HT1080 (cell line): ENCODE data around the gene HIBADH. TPM values are rescaled to one million over a fixed set of nuclear protein-coding genes. Genes with fewer than 3 reads are reported as not detected.
A peak's percentile ranks its signal among the peaks of the same experiment; 100 is the strongest.
"Not testable (repeated sequence)": the region's sequence is repeated elsewhere in the genome, so short reads cannot be mapped to it uniquely, and the experiment has no call there.

Source experiments
- DNase-seq: peaks from one replicate; pipeline ENCODE4 v3.0.0-alpha.2; 2015; ENCODE audit warnings: low read depth
- total RNA-seq: library from RNA; depleted of rRNA; stranded (reverse); fragments of >200 nt; shearing (Covaris generic); gene quantifications from 2 replicates; pipeline ENCODE4 v1.2.3, GENCODE V29; 2014

Gene HIBADH
- total RNA-seq, 1 experiment from 2014 or later: 36.8 TPM

DNA sequence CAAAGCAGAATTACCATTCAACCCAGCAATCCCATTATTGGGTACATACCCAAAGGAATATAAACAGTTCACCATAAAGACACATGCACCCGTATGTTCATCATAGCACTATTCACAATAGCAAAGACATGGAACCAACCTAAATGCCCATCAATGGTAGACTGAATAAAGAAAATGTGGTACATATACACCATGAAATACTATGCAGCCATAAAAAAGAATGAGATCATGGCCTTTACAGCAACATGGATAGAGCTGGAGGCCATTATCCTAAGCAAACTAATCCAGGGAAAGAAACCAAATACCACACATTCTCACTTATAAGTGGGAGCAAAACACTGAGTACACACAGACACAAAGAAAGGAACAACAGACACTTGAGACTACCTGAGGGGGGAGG is 23.6 kb downstream of the HIBADH start:
- DNase-seq: not testable (repeated sequence)

DNA sequence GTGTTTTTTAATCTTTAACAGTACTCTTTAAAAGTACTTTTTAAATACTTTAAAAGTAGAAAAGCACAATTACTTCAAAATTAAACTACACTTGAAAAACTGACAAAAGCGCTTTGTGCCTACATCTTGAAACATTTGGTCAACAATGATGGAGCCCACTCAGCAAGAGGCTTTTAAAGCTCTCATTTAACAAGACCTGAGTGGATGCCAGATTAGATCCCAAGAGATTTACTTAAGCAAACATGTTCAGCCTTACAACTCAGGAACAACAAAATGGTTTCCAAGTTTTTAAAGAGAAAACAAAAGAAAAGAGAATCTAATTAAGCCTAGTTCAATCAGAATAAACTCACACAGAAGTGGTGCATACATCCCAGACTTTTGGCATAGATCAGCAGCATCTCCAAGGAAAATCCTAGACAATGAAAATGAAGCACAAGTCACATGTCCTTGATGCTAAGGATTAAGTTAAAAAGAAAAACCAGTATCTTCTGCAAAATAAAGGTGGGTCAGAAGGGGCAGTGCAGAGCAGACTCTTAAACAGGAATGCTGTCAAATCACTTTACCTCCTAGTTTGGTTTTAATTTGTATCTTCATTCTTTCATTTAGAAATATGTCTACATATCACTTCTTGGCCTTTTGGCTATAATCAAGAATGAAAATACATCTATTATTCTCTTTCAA is 26.2 kb downstream of the HIBADH start:
- no peak for DNase-seq

DNA sequence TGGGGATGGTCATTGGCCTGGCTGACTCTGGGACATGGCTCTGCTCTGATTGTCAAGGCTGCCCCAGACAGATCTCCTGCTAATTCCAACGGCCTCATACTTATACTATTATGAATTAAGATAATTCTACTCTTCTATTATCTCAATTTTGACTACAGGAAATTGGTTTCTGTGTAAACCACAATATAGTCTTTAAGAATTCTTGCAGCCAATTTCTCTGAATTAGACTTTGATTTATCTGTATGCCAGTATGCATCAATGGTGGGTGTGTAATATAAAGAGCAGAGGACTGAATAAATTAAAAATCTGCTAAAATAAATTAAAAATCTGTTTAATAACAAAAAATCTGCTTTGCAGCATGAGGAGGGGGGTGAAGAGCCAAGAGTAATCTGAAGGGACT is 27.0 kb downstream of the HIBADH start:
- DNase-seq: no peak

DNA sequence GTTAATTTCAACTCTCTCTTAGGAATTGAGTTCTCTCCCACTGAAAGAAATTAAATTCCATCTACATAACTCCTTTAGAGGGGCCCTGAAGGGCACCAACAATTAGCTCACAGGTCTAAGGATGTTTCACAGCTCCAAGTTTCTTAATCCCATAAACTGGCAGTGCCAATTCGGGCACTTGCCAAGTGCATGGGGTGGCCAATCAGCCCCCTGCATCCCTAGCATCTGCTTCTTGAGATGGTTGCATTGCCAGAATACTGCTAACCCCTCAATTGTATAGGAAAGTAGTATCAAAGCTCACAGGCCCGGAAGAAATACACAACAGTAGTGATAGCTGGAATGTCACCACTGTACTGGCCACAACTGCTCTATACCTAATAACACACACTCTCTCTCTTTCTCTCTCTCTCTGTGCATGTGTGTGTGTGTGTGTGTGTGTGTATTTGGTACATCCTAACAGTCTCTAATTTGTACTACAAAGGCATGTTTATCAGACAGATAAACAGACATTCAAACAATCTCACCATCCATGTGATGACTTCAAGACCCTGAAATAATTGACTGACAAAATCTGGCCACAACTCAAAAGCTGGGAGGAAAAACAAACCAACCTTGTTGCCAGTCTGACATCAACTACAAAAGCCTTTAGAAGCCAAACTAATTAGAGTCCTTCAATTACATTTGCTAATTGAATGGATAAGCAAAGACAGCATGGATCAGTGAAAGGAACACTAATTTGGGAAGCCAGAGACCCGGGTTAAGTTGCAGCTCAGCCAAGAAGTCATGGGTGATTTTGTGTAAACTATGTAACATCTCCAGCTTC is 27.8 kb downstream of the HIBADH start:
- DNase-seq: no peak

DNA sequence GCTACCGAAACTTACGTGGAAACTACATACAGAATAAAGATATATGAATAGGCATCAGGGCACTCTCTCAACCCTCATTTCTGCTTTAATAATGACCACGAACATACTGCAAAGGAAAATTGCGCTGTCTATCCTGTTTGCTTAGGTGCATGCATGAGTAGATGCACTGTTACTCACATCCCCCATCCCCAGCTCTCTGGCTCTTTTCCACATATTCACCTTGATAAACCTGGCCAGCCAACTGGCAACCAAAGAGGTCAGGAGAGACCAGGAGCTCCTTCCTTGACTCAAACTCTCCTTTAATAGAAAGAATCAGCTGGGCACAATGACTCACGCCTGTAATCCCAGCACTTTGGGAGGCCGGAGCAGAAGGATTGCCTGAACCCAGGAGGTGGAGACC is 29.6 kb downstream of the HIBADH start:
- no peak for DNase-seq

DNA sequence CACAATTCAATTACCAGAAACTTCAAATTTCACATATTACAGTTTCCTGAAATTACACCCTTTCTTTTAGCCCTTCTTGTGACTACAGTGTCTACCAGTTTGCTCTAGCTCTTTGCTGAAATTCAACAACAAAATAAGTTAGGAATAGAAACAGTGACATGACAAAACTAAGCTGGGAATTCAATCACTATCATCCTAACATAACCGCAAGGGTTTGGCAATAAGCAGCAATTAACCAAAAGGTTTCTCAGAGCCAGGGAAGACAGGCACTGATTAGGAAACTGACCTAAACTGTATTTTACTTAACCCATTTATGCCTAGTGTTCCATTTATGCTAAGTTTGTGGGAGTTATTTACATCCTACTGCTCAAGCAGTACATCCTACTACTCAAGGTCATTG is 31.3 kb downstream of the HIBADH start:
- no peak for DNase-seq

DNA sequence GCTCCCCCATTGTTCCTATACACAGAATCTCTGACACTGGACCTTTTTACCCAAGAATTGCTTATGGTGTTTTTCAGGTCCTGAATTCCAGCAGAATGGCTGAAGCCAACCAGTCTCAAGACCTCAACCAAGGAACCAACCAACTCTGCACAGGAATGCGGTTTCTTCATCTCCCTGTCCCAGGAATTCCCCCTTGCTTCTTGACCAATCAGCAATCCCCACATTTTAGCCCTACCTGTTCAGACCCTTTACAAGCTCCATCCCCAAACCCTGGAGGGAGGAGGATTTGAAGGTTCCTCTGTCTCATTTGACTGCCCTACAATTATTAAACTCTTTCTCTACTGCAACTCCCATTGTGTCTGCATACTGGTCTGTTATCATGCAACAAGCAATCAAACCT is 35.5 kb downstream of the HIBADH start:
- DNase-seq: no peak

DNA sequence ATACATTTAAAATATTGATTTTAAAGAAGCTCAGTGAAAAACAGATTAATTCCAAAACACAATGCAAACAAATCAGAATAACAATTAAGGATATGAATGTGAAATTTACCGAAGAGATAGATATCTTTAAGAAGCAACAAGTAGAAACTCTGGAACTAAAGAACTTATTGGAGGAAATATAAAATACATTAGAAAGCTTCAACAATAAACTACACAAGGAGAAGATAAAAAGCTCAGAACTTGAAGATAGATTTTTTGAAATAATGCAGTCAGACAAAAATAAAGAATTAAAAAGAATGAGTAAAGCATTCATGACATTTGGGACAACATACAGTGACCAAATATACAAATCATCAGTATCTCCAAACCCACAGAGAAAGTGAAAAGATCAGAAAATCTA is 43.2 kb downstream of the HIBADH start:
- no peak for DNase-seq

DNA sequence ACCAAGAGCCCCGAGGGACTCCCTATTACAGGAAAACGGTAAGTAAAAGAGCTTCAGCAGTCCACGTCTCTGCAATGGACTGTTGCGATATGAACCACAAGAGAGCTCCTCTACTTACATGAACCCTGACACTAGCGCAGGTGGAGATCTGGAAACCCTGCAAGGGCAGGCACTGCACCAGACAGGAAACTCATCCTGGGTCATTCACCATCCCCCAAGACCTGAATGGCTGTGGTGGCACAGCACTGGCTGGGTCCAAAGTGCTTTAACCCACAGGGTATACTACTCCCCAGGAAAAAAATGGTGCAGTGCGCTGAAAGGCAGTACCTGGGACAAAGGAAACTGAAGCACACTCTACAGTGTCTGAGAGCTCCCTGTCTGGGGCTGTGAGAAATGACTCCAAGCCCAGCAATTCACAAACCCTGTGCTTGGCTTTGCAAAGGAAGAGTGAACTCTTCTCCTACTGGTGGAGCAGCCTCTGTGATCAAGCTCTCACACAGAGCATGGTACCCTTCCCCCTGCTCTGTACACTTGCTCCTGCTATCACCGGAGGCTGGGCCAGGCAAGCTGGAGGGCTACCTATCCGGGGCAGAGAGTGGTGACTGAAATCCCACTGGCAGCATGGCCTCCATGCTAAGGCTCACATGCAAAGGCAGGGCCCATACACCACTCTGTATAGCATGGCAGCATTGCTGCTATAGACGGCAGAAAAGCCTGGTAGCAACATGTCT is 44.9 kb downstream of the HIBADH start:
- DNase-seq: no peak

DNA sequence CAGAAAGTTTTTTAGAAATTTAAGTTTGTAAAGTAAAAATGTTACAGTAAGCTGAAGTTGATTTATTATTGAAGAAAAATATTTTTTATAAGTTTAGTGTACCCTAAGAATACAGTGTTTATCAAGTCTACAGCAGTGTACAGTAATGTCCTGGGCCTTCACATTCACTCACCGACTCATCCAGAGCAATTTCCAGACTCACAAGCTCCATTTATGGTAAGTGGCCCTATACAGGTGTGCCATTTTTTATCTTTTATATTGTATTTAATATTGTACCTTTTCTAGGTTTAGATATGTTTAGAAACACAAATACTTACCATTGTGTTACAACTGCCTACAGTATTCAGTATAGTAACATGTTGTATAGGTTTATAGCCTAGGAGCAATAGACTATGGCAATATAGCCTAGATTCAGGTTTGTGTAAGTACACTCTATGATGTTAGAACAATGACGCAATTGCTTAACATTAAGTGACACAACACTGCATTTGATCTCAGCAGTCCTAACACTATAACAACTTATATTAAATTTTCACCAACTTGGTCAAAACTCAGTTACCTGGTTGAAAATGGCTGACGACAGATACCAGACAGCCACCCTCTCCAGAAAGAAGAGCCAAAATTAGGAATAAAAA is 45.7 kb downstream of the HIBADH start:
- DNase-seq: peak; percentile 47

DNA sequence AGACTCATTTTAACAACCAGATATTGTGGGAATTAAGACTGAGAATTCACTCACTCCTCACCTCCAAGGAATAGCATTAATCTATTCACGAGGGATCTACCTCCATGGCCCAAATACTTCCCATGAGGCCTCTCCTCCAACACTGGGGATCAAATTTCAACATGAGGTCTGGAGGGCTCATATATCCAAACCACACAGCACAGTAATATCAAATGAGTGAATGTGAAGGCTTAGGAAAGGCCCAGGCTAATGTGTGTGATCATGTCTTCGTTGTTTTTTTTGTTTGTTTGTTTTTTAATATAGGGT is 46.5 kb downstream of the HIBADH start:
- no peak for DNase-seq

DNA sequence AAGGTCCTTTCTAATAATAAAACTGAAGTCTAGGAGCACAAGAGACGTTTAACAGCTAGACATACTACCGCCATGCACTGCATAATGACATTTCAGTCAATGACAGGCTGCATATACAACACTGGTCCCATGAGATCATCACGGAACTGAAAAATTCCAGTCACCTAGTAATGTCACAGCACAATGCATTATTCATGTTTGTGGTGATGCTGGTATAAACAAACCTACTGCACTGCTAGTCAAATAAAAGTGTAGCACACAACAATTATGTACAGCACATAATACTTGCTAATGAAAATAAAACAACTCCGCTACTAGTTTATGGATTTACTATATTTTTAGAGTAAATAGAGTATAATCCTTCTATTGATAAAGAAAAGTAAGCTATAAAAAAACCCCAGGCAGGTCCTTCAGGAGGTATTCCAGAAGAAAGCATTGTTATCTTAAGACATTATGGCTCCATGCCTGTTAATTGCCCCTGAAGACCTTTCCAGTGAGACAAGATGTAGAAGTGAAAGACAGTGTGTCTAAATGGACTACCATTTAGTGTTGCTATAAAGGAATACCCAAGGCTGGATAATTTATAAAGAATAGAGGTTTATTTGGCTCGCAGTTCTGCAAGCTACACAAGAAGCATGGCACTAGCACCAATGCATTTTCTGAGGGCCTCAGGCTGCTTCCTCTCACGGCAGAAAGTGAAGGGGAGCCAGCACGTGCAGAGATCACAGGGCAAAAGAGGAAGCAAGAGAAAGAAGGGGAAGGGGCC is 47.1 kb downstream of the HIBADH start:
- no peak for DNase-seq

DNA sequence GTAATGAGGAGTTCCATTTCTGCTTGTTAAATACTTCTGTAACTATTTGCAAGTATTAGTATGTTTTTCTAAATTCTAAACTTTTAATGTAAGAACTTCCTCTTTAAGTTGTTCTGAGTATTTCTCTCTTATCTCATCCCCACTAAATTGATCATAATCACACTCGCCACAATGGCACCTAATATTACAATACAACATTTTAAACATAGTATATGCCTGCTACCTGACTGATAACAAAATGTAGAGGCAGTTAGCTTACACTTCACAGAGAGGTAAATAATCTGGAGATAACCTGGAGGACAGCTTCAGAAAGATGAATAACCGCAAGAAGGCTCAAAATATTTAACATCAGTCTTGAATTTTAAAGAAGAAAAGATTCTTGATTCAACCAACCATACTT is 48.6 kb downstream of the HIBADH start:
- DNase-seq: no peak

DNA sequence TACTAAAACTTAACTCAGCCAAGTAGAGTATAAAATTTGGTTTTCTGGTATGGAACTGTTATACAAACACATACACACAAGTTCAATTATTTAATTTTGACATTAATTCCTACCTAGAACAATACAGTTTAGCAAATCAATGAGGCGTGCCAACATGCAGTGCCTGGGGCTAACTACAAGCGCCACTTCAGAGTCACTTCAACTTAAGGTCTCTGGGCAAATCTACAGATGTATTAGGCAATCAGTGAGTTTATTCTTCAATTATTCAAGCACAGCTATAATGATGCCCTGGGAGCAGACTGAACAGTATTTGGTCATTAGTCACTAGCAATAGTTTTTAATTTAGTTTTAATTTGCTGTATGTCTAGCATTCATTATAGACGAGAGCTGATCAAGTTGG is 51.6 kb downstream of the HIBADH start:
- DNase-seq: no peak

DNA sequence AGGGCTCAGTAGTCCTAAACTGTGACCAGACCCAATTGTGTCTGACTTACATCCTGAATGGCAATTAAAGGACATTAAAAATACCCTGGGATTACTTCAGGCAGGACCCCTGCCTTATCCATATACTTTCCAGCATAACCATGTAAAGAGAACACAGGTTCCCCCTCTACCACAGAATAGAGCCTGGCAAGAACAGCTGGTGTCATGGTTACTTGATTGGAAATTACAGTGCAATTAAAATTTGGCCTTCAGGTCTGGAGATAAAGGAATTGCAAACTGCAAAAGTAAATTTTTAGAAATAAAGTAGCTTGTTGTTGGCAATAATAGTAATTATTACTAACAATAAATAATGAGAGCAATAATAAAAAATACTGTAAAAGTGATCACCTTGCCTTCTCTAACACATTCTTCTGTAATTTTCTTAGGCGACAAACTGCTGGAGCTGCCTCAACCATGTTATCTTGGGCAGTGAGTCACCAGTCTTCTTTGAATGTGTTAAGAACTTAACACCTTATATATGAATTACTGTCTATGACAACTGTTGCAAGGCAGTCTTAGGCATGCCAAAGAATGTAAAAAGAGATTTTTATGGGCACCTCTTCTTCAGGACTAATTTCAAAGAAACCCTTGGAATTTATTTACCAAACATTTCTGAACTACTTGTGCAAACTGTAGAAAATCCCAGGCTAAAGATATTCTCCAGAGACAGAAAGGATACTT is 53.7 kb downstream of the HIBADH start:
- no peak for DNase-seq

DNA sequence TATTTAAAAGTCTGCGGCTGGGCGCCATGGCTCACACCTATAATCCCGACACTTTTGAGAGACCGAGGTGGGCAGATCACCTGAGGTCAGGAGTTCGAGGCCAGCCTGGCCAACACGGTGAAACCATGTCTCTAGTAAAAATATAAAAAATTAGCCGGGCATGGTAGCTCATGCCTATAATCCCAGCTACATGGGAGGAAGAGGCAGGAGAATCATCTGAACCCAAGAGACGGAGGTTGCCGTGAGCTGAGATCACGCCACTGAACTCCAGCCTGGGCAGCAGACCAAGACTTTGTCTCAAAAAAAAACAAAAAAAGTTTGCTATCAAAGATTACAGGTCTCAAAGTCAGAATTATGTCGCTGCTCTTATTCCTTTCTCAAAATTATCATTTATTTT is 55.5 kb downstream of the HIBADH start:
- no peak for DNase-seq

DNA sequence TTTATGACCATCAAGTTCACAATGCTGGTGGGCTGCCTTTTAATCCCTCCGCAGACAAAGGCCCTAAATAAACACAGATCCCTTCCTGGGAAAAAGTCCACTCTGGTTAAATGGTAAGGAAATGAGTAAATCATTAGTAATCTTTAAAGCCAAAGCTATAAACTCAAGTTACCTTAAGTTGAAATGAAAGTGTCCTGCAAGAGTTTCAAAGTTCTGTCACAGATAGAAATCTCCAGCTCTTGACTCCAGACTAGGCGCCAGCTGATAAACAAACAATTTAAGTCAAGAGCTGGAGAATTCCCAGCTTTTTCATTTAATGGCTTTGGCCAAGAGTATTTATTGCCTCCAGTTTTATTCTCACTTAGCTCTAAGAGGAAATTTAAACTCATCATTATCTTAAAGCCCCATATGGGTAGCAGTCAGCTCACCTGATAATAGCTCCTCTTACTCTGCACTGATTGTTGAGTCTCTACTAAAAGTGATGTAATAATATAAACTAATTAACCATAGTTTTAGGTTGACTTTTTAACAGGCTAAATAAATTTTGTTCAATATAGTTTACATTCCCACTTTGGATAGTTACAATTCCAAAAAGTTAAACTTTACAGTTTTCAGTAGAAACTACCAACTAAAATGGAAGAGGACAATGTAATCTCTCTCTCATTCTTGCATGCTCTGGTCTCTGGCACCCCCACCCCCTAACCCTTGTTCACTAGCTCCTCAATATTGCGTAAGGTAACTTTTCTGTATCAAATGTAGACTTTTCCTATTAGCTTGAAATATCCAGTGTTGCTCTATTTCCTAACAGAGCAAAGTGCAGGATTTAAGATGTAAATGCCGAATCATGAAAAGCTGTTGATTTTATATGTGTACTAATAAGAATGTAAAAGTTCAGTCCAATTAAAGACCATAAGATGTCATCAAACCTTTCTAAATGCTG is 56.1 kb downstream of the HIBADH start:
- DNase-seq: peak; percentile 90

DNA sequence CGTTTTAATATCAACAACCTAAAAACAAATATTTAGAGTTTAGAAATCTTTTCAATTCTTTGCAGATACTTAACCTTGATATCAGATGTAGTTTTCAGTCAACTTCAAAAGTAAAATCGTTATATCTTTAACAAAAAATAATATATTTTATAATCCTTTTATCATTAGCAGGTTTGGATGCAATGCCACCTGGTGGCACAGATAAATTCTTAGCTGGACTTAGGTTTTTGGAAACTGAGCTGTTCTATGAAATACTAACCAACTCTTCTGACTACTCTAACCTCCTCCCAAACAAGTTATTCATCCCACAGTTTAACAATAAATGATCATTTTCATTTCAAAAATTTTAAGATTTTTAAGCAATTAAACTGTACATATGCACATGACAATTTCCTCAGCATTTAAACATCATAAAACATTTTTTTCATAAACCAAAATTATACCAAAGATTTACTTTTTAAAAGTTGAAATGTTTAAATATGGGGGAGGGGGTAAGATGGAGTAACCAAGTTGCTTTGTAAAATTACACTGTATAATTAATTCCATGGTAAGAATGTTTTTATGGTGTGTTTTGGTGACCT is 56.9 kb downstream of the HIBADH start:
- DNase-seq: peak; percentile 68

DNA sequence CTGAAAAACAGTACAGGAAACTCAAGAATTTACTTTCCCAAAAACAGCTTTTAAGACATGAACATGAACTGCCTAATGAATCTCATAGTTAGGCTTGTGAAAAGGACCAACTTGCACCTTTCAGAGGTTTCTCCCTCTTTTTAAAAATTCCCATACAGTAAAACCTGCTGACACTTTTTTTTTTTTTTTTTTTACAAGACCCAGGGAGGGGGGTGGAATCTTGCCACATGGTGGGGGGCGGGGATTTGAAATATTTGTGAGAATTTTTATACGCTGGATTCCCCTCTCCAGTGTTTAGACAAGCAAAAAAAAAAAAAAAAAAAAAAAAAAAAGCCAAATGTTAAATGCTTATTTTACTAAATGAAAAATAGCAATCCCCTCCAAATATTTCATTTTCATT is 57.4 kb downstream of the HIBADH start:
- DNase-seq: peak; percentile 39
